PC-9 (cell line): ENCODE results near the gene AADACL4.

Experiments
- CTCF ChIP-seq: fragments of 200-600 bp; sonication (generic); conservative IDR thresholded peaks from 2 replicates; pipeline ENCODE4 v1.6.1; 2017; ENCODE audit warnings: mixed run types, antibody characterized with exemption, mild to moderate bottlenecking, moderate library complexity
- EZH2 ChIP-seq: fragments of 200-600 bp; sonication (generic); IDR thresholded peaks from 2 replicates; pipeline ENCODE4 v1.8.0; 2017; ENCODE audit warnings: antibody characterized with exemption, low read depth

- TF ChIP-seq CTCF (no peak), EZH2 (no peak)
These were observed 7.6 kb upstream of the AADACL4 start for GRCh38 chr1:12636098-12636950.
